Right atrium auricular region (tissue), 2 donors: ENCODE data around the gene C2CD2. TPM values are rescaled to one million over a fixed set of nuclear protein-coding genes. Genes with fewer than 3 reads are reported as not detected.

Experiments used
- DNase-seq: peaks from one replicate; pipeline ENCODE4 v3.0.0-alpha.2; 2019; ENCODE audit warnings: low spot score
- H3K27ac ChIP-seq, 2 donors: fragments of 200-600 bp; sonication (generic); 1 replicate in 1 of 2; 2 replicates in 1 of 2; pipeline ENCODE4 v1.5.1; 2016 to 2019
- H3K27me3 ChIP-seq, 2 donors: fragments of 200-600 bp; sonication (generic); one replicate each; pipeline versions ENCODE4 v1.5.1 to v1.6.0; 2017 to 2019
- H3K36me3 ChIP-seq: fragments of 200-600 bp; sonication (generic); one replicate; pipeline ENCODE4 v1.5.1; 2016
- H3K4me1 ChIP-seq, 2 donors: fragments of 200-600 bp; sonication (generic); one replicate each; pipeline versions ENCODE4 v1.5.1 to v1.6.0; 2017 to 2019
- H3K4me3 ChIP-seq, 2 donors: fragments of 200-600 bp; sonication (generic); 1 replicate in 1 of 2; 2 replicates in 1 of 2; pipeline ENCODE4 v1.5.1; 2017 to 2019; ENCODE audit warnings: mild to moderate bottlenecking in 1 of 2, moderate library complexity in 1 of 2
- H3K9me3 ChIP-seq, 2 donors: fragments of 200-600 bp; sonication (generic); one replicate each; pipeline ENCODE4 v1.5.1; 2019
- total RNA-seq, 2 donors: library from RNA; depleted of rRNA; stranded (reverse); fragments of >200 nt; gene quantifications; one replicate each; pipeline ENCODE4 v1.1.0, GENCODE V29; 2016
- TF ChIP-seq, protein P1 (sequence below), 2 donors: fragments of 200-600 bp; sonication (generic); IDR thresholded peaks; one replicate each; pipeline ENCODE4 v1.5.1; 2019; ENCODE audit warnings: antibody characterized with exemption in 2 of 2

The C2CD2 gene
- total RNA-seq, 2 donors from 2014 or later, result 8.6 to 9.1 TPM

DNA sequence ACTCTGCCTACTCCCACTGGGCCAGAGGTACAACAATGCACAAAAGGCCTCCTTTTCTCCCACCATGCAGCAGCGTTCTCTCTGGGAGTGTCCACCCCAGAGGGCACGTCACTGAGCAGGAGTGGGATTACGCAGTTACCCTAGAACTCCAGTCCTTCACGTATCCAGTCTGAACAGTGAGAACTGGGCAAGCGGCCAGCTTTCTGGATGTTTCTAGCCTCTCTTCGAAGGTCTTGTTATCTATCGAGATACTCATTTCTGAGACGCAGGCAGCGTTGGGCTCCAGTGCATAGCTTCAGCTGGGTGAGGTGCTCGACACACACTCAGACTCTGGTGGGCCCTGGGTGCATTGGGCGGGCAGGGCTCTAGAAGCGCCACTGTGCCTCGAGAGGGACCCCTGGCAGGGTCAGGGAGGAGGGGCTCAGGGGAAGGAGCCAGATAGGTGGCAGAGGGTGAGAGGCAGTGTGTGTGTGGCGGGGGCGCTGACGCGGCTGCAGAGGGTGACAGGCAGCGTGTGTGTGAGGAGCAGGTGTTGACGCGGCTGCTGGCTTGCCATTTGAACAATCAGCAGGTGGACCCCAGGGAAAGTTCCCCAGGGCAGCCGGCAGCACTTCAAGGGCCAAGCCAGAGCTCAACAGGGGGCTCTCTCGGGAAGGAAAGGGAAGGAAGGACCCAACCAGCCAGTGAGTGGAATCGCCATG, 102.6 kb downstream of the C2CD2 start:
- TF ChIP-seq, protein P1, sequence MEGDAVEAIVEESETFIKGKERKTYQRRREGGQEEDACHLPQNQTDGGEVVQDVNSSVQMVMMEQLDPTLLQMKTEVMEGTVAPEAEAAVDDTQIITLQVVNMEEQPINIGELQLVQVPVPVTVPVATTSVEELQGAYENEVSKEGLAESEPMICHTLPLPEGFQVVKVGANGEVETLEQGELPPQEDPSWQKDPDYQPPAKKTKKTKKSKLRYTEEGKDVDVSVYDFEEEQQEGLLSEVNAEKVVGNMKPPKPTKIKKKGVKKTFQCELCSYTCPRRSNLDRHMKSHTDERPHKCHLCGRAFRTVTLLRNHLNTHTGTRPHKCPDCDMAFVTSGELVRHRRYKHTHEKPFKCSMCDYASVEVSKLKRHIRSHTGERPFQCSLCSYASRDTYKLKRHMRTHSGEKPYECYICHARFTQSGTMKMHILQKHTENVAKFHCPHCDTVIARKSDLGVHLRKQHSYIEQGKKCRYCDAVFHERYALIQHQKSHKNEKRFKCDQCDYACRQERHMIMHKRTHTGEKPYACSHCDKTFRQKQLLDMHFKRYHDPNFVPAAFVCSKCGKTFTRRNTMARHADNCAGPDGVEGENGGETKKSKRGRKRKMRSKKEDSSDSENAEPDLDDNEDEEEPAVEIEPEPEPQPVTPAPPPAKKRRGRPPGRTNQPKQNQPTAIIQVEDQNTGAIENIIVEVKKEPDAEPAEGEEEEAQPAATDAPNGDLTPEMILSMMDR (IDR thresholded peaks at IDR 0.05), result no peak
- peaks cover 7% of the 10 kb centered on the region for H3K36me3 ChIP-seq
- no peak overlapping the region for H3K27ac ChIP-seq
- H3K4me1 ChIP-seq, result no peaks in the 10 kb centered on the region
- H3K27me3 ChIP-seq, result no peaks in the 10 kb centered on the region
- H3K4me3 ChIP-seq, result no peak overlapping the region
- H3K9me3 ChIP-seq, result no peaks in the 10 kb centered on the region
- no peak for DNase-seq

DNA sequence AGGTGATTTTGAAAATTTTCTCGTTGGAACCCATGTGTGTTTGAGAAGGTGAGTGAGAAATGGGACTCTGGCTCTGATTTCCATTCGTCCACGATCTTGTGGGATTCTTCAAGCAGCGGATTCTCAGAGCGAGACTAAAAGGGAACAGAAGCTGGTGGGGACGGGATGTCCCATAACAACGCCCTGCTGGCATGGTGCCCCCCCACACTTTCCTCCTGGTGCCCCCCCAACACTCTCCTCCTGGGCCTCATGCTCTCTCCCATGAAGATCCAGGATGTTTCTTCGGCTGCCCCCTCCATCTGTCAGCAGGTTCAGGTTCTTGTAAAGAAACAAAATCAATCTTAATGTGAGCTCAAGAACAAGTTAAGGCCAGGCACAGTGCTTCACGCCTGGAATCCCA, 103.7 kb downstream of the C2CD2 start:
- TF ChIP-seq, protein P1 (IDR thresholded peaks at IDR 0.05), result no peak
- Histone ChIP-seq H3K36me3 (peaks cover 7% of the 10 kb centered on the region), H3K27me3 (no peaks in the 10 kb centered on the region), H3K9me3 (no peaks in the 10 kb centered on the region), H3K4me3 (no peak overlapping the region), H3K4me1 (peaks cover 0 to 4% of the 10 kb centered on the region in 2 donors), H3K27ac (no peak overlapping the region)
- DNase-seq, result no peak

DNA sequence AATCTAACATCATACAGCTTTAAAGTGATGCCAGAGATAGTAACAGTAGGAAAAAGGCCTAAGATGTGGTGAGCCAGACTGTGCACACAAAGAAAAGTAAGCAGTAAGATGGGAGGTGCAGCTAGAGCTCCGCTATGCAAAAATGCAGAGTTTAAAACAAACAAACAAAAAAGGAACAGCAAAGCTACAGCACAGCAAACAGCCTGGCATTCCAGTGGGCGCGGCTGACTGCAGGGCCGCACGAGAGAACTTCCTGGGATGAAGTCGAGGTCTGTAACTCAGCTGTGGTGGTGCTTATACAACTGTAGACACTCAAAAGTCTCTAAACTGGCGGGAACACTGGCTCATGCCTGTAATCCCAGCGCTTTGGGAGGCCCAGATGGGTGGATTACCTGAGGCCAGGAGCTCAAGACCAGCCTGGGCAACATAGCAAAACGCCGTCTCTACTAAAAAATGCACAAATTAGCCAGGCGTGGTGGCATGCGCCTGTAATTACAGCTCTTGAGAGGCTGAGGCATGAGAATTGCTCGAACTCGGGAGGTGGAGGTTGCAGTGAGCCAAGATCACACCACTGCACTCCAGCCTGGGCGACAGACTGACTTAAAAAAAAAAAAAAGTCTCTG, 104.7 kb downstream of the C2CD2 start:
- no peak for DNase-seq

DNA sequence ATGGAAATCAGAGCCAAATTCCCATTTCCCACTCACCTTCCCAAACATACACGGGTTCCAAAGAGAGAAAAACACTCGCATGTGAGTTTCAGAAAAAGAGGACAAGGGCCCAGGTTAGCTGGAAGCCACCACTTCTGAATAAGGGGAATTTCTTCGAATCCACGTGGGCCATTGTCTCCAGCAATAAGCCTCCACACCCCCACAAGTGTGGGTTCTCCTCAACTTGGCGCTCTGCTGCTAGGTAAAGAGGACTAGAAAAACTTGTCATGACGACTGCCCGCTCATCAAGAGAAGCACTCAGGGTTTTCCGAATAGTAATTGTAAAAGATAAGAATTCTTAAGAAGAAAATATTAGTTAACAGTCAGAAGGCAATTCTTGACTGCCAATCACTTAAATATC, 105.3 kb downstream of the C2CD2 start:
- no peaks in the 10 kb centered on the region for H3K36me3 ChIP-seq
- TF ChIP-seq, protein P1 (IDR thresholded peaks at IDR 0.05), result no peak

More for the DNA sequence above, 104.7 kb downstream of the C2CD2 start:
- H3K4me3 ChIP-seq, result no peak overlapping the region
- H3K27me3 ChIP-seq, result no peaks in the 10 kb centered on the region
- no peak overlapping the region for H3K27ac ChIP-seq
- no peaks in the 10 kb centered on the region for H3K36me3 ChIP-seq
- TF ChIP-seq, protein P1 (IDR thresholded peaks at IDR 0.05), result no peak
- H3K4me1 ChIP-seq, result peaks cover 0 to 6% of the 10 kb centered on the region in 2 donors
- H3K9me3 ChIP-seq, result no peaks in the 10 kb centered on the region

DNA sequence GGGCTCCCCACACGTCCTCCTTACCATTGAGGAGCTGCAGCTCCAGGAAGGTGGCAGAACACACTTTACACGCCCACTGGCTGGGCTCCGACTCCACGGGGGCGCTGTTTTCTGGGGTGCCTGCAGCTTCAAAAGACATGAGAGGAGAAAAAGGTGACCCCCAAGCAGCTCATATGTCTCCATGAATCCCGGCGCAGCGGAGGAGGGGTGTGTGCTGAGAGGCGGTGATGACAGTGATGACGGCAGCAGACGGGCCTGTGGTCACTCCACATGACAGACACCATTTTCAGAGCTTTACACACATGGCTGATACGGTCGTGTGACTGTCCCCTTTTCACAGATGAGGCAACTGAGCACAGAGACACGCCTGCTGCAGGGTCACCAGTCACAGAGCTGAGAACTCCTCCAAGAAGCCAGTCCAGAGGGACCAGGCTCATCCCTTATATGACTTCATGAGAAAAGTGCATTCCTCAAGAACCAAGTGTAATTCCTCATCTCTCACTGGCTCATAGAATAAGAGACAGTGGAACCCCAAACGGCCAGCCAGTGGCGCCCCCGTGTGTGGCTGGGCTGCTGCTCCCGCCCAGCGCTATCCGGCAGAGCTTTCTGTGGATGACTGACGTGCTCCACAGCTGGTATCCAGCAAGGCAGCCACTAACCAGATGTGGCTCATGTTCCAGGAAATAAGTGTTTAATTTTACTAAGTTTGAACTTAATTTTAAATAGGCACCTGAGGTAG, 106.6 kb downstream of the C2CD2 start:
- Histone ChIP-seq H3K4me3 (no peak overlapping the region), H3K27me3 (no peaks in the 10 kb centered on the region), H3K36me3 (no peaks in the 10 kb centered on the region), H3K4me1 (peaks cover 0 to 8% of the 10 kb centered on the region in 2 donors), H3K27ac (no peak overlapping the region), H3K9me3 (no peaks in the 10 kb centered on the region)
- DNase-seq, result no peak
- TF ChIP-seq, protein P1 (IDR thresholded peaks at IDR 0.05), result no peak

More for the DNA sequence above, 105.3 kb downstream of the C2CD2 start:
- no peak for DNase-seq
- Histone ChIP-seq H3K27ac (no peak overlapping the region), H3K4me1 (peaks cover 0 to 8% of the 10 kb centered on the region in 2 donors), H3K9me3 (no peaks in the 10 kb centered on the region), H3K4me3 (no peak overlapping the region), H3K27me3 (no peaks in the 10 kb centered on the region)
